ENCODE measurements around the gene FPGS. TPM values are rescaled to one million over a fixed set of nuclear protein-coding genes. Genes with fewer than 3 reads are reported as not detected.
A peak's percentile ranks its signal among the peaks of the same experiment; 100 is the strongest.

FPGS gene
- total RNA-seq, 1 donor from 2014 or later: 61.4 TPM

- Mint-ChIP-seq H3K4me1 (peaks cover 5% of the 10 kb centered on the region), H3K9me3 (no peaks in the 10 kb centered on the region), H3K36me3 (no peaks in the 10 kb centered on the region), H3K27me3 (ENCODE audit: low read depth) (no peaks in the 10 kb centered on the region), H3K4me3 (no peak overlapping the region), H3K27ac (no peak overlapping the region)
- TF ChIP-seq CTCF (IDR thresholded peaks at IDR 0.05; ENCODE audit: unreplicated experiment): no peak
- no peak for DNase-seq (ENCODE audit: low spot score in 2 of 2, unreplicated experiment in 2 of 2)
Observed at GRCh38 chr9:127818574-127818973, 15.9 kb downstream of the FPGS start.

GRCh38 chr9:127822108-127822507, 19.4 kb downstream of the FPGS start:
- H3K27ac Mint-ChIP-seq: no peak overlapping the region
- no peak overlapping the region for H3K4me3 Mint-ChIP-seq
- peaks cover 9% of the 10 kb centered on the region for H3K27me3 Mint-ChIP-seq (ENCODE audit: low read depth)
- H3K9me3 Mint-ChIP-seq: no peaks in the 10 kb centered on the region
- peaks cover 17% of the 10 kb centered on the region for H3K4me1 Mint-ChIP-seq
- no peak for DNase-seq (ENCODE audit: low spot score in 2 of 2, unreplicated experiment in 2 of 2)
- H3K36me3 Mint-ChIP-seq: no peaks in the 10 kb centered on the region
- TF ChIP-seq CTCF (IDR thresholded peaks at IDR 0.05; ENCODE audit: unreplicated experiment): no peak

- Mint-ChIP-seq H3K27ac (no peak overlapping the region), H3K4me1 (peaks cover 26% of the 10 kb centered on the region)
Observed at GRCh38 chr9:127825319-127826051, 22.8 kb downstream of the FPGS start.

GRCh38 chr9:127826253-127826913, 23.7 kb downstream of the FPGS start:
- Mint-ChIP-seq H3K9me3 (no peaks in the 10 kb centered on the region), H3K27me3 (ENCODE audit: low read depth) (peaks cover 9% of the 10 kb centered on the region), H3K36me3 (no peaks in the 10 kb centered on the region), H3K4me3 (no peak overlapping the region), H3K4me1 (peaks cover 26% of the 10 kb centered on the region), H3K27ac (no peak overlapping the region)
- no peak for DNase-seq (ENCODE audit: low spot score in 2 of 2, unreplicated experiment in 2 of 2)
- TF ChIP-seq CTCF (IDR thresholded peaks at IDR 0.05; ENCODE audit: unreplicated experiment): no peak

More at GRCh38 chr9:127825319-127826051, 22.8 kb downstream of the FPGS start:
- H3K27me3 Mint-ChIP-seq (ENCODE audit: low read depth): peaks cover 9% of the 10 kb centered on the region
- peak in 1 of 2 experiments; percentile 68 for DNase-seq (ENCODE audit: low spot score in 2 of 2, unreplicated experiment in 2 of 2)
- no peaks in the 10 kb centered on the region for H3K9me3 Mint-ChIP-seq
- peak overlapping the region; percentile 34 for H3K4me3 Mint-ChIP-seq
- no peaks in the 10 kb centered on the region for H3K36me3 Mint-ChIP-seq
- TF ChIP-seq CTCF (IDR thresholded peaks at IDR 0.05; ENCODE audit: unreplicated experiment): peak; percentile 62

GRCh38 chr9:127828262-127829031, 25.8 kb downstream of the FPGS start:
- Mint-ChIP-seq H3K27ac (peak overlapping the region; percentile 54), H3K9me3 (no peaks in the 10 kb centered on the region)

More at GRCh38 chr9:127828262-127829031, 25.8 kb downstream of the FPGS start:
- Mint-ChIP-seq H3K4me1 (peaks cover 26% of the 10 kb centered on the region), H3K36me3 (no peaks in the 10 kb centered on the region), H3K27me3 (ENCODE audit: low read depth) (peaks cover 9% of the 10 kb centered on the region), H3K4me3 (peak overlapping the region; percentile 55)
- TF ChIP-seq CTCF (IDR thresholded peaks at IDR 0.05; ENCODE audit: unreplicated experiment): no peak
- DNase-seq (ENCODE audit: low spot score in 2 of 2, unreplicated experiment in 2 of 2): peak in 1 of 2 experiments; percentile 70
